Breast epithelium (tissue), 3 donors: Measurements from ENCODE around the gene SLC44A2.

ENCODE experiments used
- POLR2A ChIP-seq: fragments of 450-650 bp; IDR thresholded peaks from one replicate; pipeline ENCODE4 v1.6.1; 2016; ENCODE audit warnings: antibody characterized with exemption, mild to moderate bottlenecking, moderate library complexity
- POLR2AphosphoS5 ChIP-seq, 3 donors: sonication (generic); formaldehyde crosslinking; IDR thresholded peaks; one replicate each; pipeline ENCODE4 v1.6.1; 2017; ENCODE audit warnings: antibody characterized with exemption in 3 of 3
- TF ChIP-seq, protein P1 (sequence below), 3 donors: fragments of 450-650 bp; IDR thresholded peaks; one replicate each; pipeline ENCODE4 v1.5.1; 2016 to 2017; ENCODE audit warnings: antibody characterized with exemption in 3 of 3, mild to moderate bottlenecking in 3 of 3, moderate library complexity in 3 of 3

DNA sequence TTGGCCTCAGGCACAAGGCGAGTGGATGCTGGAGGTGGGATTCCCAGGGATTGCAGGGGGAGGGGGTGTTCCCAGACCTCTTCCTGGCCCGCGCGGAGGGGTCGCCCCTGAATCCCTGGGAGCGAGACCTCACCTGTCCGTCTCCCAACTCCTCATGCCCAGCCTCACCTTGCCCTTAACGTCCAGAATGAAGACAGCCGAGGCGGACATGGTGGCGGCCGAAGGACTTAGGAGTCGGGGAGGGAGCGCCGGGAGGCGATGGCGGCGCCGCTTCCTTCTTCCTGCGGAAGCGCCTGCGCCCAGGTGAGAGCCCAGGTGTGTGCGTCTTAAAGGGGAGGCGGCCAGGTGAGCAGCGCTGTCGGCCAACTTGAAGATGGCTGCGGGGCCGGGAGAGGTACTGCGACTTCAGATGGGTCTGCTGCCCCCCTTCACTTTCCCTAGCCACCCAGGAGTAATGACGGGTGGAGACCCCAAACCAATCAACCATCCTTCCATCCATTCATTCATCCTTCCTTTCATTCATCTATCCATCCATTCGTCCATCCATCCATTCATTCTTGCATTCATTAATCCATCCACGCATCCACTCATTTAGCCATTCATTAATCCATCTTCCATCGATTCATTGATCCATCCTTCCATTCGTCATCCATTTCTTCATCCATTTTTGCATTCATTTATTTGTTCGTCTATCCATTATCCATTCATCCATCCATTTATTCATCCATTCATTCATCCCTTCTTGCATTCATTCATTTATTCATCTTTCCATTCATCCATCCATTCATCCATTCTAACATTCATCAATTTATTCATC, 38.1 kb upstream of the SLC44A2 start, which contains the start of gene AP1M2:
- TF ChIP-seq, protein P1, sequence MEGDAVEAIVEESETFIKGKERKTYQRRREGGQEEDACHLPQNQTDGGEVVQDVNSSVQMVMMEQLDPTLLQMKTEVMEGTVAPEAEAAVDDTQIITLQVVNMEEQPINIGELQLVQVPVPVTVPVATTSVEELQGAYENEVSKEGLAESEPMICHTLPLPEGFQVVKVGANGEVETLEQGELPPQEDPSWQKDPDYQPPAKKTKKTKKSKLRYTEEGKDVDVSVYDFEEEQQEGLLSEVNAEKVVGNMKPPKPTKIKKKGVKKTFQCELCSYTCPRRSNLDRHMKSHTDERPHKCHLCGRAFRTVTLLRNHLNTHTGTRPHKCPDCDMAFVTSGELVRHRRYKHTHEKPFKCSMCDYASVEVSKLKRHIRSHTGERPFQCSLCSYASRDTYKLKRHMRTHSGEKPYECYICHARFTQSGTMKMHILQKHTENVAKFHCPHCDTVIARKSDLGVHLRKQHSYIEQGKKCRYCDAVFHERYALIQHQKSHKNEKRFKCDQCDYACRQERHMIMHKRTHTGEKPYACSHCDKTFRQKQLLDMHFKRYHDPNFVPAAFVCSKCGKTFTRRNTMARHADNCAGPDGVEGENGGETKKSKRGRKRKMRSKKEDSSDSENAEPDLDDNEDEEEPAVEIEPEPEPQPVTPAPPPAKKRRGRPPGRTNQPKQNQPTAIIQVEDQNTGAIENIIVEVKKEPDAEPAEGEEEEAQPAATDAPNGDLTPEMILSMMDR (IDR thresholded peaks at IDR 0.05) = no peak
- TF ChIP-seq POLR2AphosphoS5 (IDR thresholded peaks at IDR 0.05) = no peak
- no peak for TF ChIP-seq POLR2A
